ENCODE data around the gene CEBPZ. TPM values are rescaled to one million over a fixed set of nuclear protein-coding genes. Genes with fewer than 3 reads are reported as not detected.
A peak's percentile ranks its signal among the peaks of the same experiment; 100 is the strongest.

CEBPZ gene
- total RNA-seq (36.7 and 46.9 TPM in 2 replicates), polyA plus RNA-seq (1.7 and 3.6 TPM in 2 replicates), polyA minus RNA-seq (9.4 and 11.0 TPM in 2 replicates), Bru-seq, nascent RNA (percentile 85 among the genes with signal in this experiment), BruChase-seq, experiment 1, labeled RNA remaining after a 6-hour chase (percentile 88 among the genes with signal in this experiment), BruChase-seq, experiment 2, labeled RNA remaining after a 2-hour chase (percentile 88 among the genes with signal in this experiment)
- 8.0 and 9.7 TPM in 2 replicates for polyA plus RNA-seq (2011; cell fraction: cytosol; rRNA removed)
- 8.9 and 14.2 TPM in 2 replicates for polyA plus RNA-seq (2011; cell fraction: nucleus; rRNA removed)
- polyA plus RNA-seq (2012) = 34.1 and 43.4 TPM in 2 replicates
- 22.8 TPM for polyA minus RNA-seq (2011; cell fraction: cytosol; rRNA and poly(A)+ RNA removed)
- 13.8 and 17.9 TPM in 2 replicates for polyA minus RNA-seq (2011; cell fraction: nucleus; rRNA and poly(A)+ RNA removed)
- long read RNA-seq, transcript CEBPZ-201 (16 exons, 3,463 nt) = major isoform, 64 of 99 reads
- long read RNA-seq, partial matches to known transcripts = 2 of 99 reads
- long read RNA-seq, other reads (novel, unspliced or antisense) = 33 of 99 reads

DNA sequence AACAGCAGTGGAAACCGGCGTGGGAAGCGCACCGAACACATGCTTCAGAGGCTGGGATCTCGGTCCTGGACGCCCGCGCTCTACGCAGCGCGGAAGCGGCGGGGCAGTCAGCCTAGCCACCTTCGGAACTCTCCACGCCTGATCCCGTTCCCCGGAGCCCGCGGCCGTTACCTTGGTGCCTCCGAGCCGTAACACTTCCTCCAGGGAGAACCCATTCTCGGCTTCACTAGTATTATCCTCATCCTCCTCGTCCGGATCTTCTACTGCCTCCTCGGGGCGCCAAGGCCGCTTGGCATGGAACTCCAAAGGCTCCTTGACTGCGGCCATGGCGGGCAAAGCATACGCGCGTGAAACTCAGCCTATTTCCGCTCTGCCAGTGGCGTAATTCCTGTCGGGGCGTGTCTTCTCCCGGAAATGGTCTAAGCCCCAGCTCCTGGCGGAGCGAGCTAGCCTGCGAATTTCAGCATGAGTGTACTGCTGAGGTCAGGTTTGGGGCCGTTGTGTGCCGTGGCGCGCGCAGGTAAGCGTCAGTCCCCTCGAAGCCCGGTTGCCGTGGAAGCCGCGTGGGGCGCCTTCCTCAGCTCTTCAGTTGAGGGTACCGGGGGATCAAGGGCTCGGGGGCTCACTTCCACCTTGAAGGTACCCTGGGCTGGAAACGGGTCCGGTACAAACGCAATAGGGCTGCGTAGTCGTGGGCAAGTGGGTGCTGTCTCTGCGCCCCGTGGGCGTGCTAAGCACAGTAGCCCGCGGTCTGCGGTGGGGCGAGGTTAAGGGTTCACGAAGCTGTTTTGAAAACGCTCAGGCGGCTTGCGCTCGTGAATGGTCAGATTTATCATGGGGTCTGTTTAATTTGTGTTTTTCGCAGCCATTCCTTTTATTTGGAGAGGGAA, at the start of gene CEBPZ, which contains the start of gene NDUFAF7:
Gene CEBPZ (minus strand): TSS at position 356 of the 890 bp plus-strand sequence. CDS start 29 bp downstream, at position 327.
Gene NDUFAF7 (plus strand): TSS at position 418 of the 890 bp plus-strand sequence. CDS start 48 bp downstream, at position 466.
- BruUV-seq (replicated peaks) = TSS peak; percentile 69
- ChIA-PET CTCF (interaction anchor here (0.6 to 2.4 kb wide), 4 partner anchors 12 to 646 kb away, joined by 3 to 9 read pairs (median 4); no protein-coding TSS in a partner anchor), POLR2A (no interaction called here)
- DNase-seq (ENCODE audit: low read depth, low spot score) (peak; percentile 96), FAIRE-seq (peak; percentile 98)
- Histone ChIP-seq H3K4me3 (replicated peaks in 1 of 3; ENCODE audit: insufficient read depth in 1 of 3, low read depth in 1 of 3, low read length in 3 of 3) (peak within 1 kb of the TSS; percentile 83 to 96 (median 90)), H3K27ac (ENCODE audit: insufficient read depth, low read depth, low read length) (peak within 1 kb of the TSS; percentile 79), H3K4me1 (ENCODE audit: control insufficient read depth, extremely low read depth, insufficient read depth, low read length) (peaks cover 22% of the 10 kb centered on the region), H3K9me1 (replicated peaks; ENCODE audit: control insufficient read depth, extremely low read depth, insufficient read depth, low read length) (no peaks in the 10 kb centered on the region), H4K20me1 (replicated peaks; ENCODE audit: control insufficient read depth, extremely low read depth, insufficient read depth, low read length) (no peaks in the 10 kb centered on the region), H3K9me3 (replicated peaks; ENCODE audit: control insufficient read depth, insufficient read depth, low read length) (no peaks in the 10 kb centered on the region), H3K36me3 (ENCODE audit: control insufficient read depth in 2 of 2, extremely low read depth in 1 of 2, insufficient read depth in 2 of 2, low read length in 2 of 2) (peaks cover 6 to 7% of the 10 kb centered on the region in 2 experiments), H3K27me3 (ENCODE audit: control insufficient read depth in 2 of 2, insufficient read depth in 2 of 2, low read length in 2 of 2) (no peaks in the 10 kb centered on the region), H2AFZ (ENCODE audit: low read depth, low read length) (peak within 1 kb of the TSS; percentile 55), H3K79me2 (ENCODE audit: control insufficient read depth, insufficient read depth, low read length) (peaks cover 72% of the 10 kb centered on the region), H3K9ac (replicated peaks; ENCODE audit: extremely low read depth, insufficient read depth, low read length) (peak within 1 kb of the TSS; percentile 81), H3K4me2 (ENCODE audit: insufficient read depth, low read length) (peak within 1 kb of the TSS; percentile 98)
- TF ChIP-seq JUN (IDR thresholded peaks at IDR 0.05; ENCODE audit: borderline replicate concordance, insufficient read depth, insufficient read length, low read depth) (no peak), MAX (IDR thresholded peaks at IDR 0.05; ENCODE audit: insufficient read depth, insufficient read length) (peak; percentile 21), FOS (IDR thresholded peaks at IDR 0.05; ENCODE audit: borderline replicate concordance, insufficient read depth, low read length) (peak; percentile 5), POLR2A (IDR thresholded peaks at IDR 0.05; ENCODE audit: low read depth, low read length) (peak; percentile 85), POLR2AphosphoS5 (IDR thresholded peaks at IDR 0.05; ENCODE audit: insufficient read depth, low read depth, low read length) (peak; percentile 93)
- TF ChIP-seq, protein P1, sequence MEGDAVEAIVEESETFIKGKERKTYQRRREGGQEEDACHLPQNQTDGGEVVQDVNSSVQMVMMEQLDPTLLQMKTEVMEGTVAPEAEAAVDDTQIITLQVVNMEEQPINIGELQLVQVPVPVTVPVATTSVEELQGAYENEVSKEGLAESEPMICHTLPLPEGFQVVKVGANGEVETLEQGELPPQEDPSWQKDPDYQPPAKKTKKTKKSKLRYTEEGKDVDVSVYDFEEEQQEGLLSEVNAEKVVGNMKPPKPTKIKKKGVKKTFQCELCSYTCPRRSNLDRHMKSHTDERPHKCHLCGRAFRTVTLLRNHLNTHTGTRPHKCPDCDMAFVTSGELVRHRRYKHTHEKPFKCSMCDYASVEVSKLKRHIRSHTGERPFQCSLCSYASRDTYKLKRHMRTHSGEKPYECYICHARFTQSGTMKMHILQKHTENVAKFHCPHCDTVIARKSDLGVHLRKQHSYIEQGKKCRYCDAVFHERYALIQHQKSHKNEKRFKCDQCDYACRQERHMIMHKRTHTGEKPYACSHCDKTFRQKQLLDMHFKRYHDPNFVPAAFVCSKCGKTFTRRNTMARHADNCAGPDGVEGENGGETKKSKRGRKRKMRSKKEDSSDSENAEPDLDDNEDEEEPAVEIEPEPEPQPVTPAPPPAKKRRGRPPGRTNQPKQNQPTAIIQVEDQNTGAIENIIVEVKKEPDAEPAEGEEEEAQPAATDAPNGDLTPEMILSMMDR (IDR thresholded peaks at IDR 0.05; ENCODE audit: extremely low read depth in 1 of 2, insufficient read depth in 1 of 2, low read depth in 1 of 2, low read length in 2 of 2) = no peak
- intact Hi-C loops (cut with micrococcal nuclease) = loop anchor here (1.0 to 5.0 kb wide), 4 partner anchors 34 to 91 kb away; partner anchors contain the start of genes CEBPZOS and PRKD3
- dilution Hi-C loops (cut with MboI; ENCODE audit: extremely low pct_ligation_motif_present, low sequenced_read_pairs) = no loop called here
